SU-DHL-6 (cell line): Measurements from ENCODE around the gene TMC3.

Source experiments
- CTCF ChIP-seq: fragments of 200-600 bp; sonication (generic); IDR thresholded peaks from one replicate; pipeline ENCODE4 v1.5.1; 2017; ENCODE audit warnings: antibody characterized with exemption, mild to moderate bottlenecking, low read length, moderate library complexity; ENCODE audit not compliant: insufficient read depth, poor library complexity, severe bottlenecking
- EZH2phosphoT487 ChIP-seq: fragments of 200-600 bp; sonication (generic), shearing (Covaris generic); conservative IDR thresholded peaks from 2 replicates; pipeline ENCODE4 v1.6.1; 2018; ENCODE audit warnings: mild to moderate bottlenecking, antibody characterized with exemption, low read length, moderate library complexity, mixed read lengths

DNA sequence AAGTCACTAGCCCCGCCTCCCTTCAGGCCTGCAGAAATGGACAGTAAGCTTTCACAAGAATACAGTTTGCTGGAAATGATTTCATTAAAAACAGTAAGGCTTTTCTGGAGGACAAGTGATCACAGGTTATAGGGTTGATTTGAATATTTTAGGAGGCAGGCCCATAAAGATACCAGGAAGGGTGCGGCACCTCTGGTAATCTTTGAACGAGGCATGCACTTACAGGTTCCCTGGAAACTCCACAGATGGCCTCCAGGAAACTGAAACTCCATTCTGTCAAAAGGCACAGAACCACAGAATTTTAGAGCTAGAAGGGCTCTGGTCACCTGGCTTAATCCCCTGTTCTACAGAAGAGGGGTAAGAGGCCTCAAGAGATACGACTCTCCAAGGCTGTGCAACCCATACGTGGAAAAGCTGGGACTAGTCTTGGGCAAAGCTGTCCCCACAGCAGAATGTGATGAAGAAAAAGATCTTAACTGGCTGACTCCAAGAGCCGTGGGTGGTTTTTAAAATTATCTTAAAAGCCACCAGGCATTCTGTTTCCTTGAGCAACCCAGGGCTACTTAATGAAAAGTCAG lies 51.2 kb downstream of the TMC3 start:
- TF ChIP-seq CTCF: no peak
- TF ChIP-seq EZH2phosphoT487: no peak
